ENCODE results near the gene USP50.
"Not testable (repeated sequence)": the region's sequence is repeated elsewhere in the genome, so short reads cannot be mapped to it uniquely, and the experiment has no call there.

The USP50 gene

DNA sequence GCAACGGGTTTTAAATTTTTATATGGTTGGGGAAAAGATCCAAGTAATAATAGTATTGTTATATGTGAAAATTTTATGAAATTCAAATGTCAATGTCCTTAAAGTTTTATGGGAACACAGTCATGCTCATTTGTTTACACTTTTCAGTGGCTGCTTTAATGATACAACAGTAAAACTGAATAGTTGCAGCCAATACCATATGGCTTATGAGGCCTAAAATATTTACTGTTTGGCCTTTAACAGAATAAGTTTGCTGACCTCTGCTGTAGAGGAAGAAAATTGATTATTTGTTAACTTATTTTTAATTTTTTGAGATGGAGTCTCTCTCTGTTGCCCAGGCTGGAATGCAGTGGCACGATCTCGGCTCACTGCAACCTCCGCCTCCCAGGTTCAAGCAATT is 44.7 kb downstream of the USP50 start:
- DNase-seq, result no peak

GRCh38 chr15:50500352-50500751 is 46.1 kb downstream of the USP50 start:
- DNase-seq, result no peak

- no peak for DNase-seq
These were observed 49.8 kb downstream of the USP50 start for GRCh38 chr15:50496692-50497091.

DNA sequence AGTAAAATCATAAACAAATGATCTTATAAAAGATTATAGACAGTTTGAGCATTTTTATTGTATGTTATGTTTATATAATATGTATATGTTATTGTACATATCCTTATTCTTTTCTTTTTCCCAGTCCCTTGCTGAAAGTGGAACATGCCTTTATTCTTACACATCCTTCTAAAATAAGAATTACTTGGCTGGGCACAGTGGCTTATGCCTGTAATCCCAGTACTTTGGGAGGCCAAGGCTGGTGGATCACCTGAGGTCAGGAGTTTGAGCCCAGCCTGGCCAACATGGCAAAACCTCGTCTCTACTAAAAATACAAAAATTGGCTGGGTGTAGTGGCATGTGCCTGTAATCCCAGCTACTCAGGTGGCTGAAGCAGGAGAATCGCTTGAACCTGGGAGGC is 51.9 kb downstream of the USP50 start:
- not testable (repeated sequence) for DNase-seq

GRCh38 chr15:50493625-50494024 is 52.8 kb downstream of the USP50 start:
- DNase-seq, result no peak

- DNase-seq, result no peak
These were observed 59.2 kb downstream of the USP50 start for GRCh38 chr15:50487287-50487686.

DNA sequence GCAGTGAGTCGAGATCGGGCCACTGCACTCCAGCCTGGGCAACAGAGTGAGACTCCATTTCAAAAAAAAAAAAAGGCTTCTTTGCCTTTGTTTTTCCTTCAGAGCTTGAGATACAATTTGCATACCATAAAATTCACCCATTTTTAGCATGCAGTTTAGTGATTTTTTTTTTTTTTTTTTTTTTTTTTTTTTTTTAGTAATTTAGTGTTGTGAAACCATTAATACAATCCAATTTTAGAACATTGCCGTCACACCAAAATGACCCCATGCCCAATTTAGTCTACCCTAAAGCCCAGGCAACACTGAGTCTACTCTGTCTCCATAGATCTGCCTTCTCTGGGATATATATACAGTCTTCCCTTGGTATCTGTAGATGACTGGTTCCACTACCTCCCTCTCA is 61.1 kb downstream of the USP50 start:
- no peak for DNase-seq

- DNase-seq, result no peak
These were observed 61.7 kb downstream of the USP50 start for GRCh38 chr15:50484781-50485180.

DNA sequence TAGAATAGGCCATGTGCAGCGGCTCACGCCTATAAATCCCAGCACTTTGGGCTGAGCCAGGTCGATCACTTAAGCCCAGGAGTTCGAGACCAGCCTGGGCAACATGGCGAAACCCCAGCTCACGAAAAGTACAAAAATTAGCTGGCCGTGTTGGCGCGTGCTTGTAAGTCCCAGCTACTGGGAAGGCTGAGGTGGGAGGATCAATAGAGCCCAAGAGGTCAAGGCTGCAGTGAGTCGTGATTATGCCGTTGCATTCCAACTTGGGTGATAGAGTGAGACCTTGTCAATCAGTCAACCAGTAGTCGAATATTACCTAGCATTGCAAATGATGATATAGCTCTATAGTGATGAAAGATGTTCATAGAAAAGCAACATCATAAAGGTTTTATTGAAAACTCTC is 70.3 kb downstream of the USP50 start:
- DNase-seq, result no peak

DNA sequence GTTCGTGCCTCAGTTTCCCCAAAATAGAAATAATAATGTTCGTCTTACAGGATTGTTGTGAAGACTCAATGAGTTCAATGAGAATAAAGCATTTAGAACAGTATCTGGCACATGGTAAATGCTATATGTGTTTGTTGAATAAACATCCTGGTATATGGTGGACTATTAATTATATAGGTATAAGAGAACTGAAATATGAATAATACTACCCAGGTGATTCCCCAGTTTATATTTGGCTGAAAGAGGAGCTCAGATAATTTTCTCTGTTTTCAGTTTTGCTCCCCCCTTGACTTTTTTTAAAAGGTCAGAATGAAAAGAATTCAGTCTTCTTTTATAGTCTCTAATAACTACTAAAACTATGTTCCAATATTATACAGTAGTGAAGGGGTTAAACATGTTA is 75.4 kb downstream of the USP50 start:
- DNase-seq, result no peak

DNA sequence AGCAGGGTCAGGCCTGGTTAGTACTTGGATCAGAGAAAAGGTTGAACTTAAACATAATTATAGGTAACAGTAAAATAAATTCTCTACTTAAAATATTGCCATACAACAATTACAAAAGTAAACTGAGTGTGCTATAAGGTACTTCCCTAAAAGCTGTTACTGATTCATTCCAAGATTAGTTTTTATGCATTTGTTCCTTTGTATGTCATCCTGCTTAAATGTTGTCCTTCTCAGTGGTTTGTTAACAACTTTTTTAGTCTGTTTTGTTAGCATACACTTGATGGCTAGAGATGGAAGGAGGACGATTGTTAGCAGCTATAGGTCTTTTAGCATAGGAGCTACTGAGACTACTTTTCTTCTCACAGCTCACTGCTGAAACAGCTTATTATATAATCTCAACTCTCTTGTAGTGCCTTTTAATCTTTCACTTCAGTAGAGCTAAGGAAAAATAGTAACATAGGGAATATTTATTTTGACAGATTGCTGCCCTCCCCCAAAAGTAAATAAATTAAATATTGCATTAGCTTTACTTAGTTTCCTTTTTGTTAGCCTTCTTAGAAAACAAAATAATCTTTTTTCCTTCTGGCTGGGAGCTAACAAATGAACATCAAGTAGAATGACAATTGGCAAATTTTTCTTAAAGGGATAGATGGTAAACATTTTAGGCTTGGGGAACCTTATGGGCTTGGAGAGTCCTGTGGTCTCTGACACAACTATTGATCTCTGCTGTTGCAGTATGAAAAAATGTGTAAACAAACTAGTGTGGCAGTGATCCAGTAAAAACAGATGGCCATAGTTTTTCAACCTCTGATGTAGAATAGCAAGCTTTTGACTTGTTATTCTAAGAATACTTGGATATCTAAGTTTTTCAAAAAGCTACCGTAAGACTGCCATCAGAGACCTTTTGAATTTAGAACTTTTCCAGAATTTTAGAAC is 82.8 kb downstream of the USP50 start:
- no peak for DNase-seq

- no peak for DNase-seq
These were observed 87.9 kb downstream of the USP50 start for GRCh38 chr15:50458348-50459112.

GRCh38 chr15:50452927-50453326 is 93.5 kb downstream of the USP50 start:
- DNase-seq, result no peak

Measured in NCI-H1436 (cell line).